GM23338 (cell line): Measurements from ENCODE around the gene HIVEP3. TPM values are rescaled to one million over a fixed set of nuclear protein-coding genes. Genes with fewer than 3 reads are reported as not detected.

Experiments used
- ATAC-seq: fragments of 200-7000 bp; cut with Tn5 transposase; 3 replicates; pipeline ENCODE4 v1.9.1; 2020
- DNase-seq: peaks from one replicate; pipeline ENCODE4 v3.0.0-alpha.2; 2015; ENCODE audit warnings: low spot score
- H2AFZ ChIP-seq: fragments of 200-600 bp; sonication (generic); 2 replicates; pipeline ENCODE4 v1.8.0; 2016; ENCODE audit warnings: antibody characterized with exemption, mild to moderate bottlenecking, moderate library complexity
- H3F3A ChIP-seq: fragments of 200-600 bp; sonication (generic); replicated peaks from 2 replicates; pipeline ENCODE4 v1.8.0; 2017; ENCODE audit warnings: antibody characterized with exemption, mixed run types, low read depth
- H3K27ac ChIP-seq: fragments of 200-600 bp; sonication (generic); 2 replicates; pipeline ENCODE4 v1.6.1; 2016; ENCODE audit warnings: low read depth
- H3K27me3 ChIP-seq: fragments of 200-600 bp; sonication (generic); 2 replicates; pipeline ENCODE4 v1.8.0; 2016; ENCODE audit warnings: mild to moderate bottlenecking, mixed run types, moderate library complexity; ENCODE audit not compliant: insufficient read depth
- H3K36me3 ChIP-seq: fragments of 200-600 bp; sonication (generic); 2 replicates; pipeline ENCODE4 v1.8.0; 2016; ENCODE audit warnings: mild to moderate bottlenecking; ENCODE audit not compliant: insufficient read depth
- H3K4me1 ChIP-seq: fragments of 200-600 bp; sonication (generic); 2 replicates; pipeline ENCODE4 v1.8.0; 2016; ENCODE audit warnings: mild to moderate bottlenecking, moderate library complexity; ENCODE audit not compliant: insufficient read depth
- H3K4me2 ChIP-seq: fragments of 200-600 bp; sonication (generic); 2 replicates; pipeline ENCODE4 v1.7.1; 2017; ENCODE audit warnings: mixed run types
- H3K4me3 ChIP-seq: fragments of 200-600 bp; sonication (generic); 2 replicates; pipeline ENCODE4 v1.6.1; 2016; ENCODE audit warnings: mixed run types
- H3K79me2 ChIP-seq: fragments of 200-600 bp; sonication (generic); replicated peaks from 2 replicates; pipeline ENCODE4 v1.8.0; 2017; ENCODE audit warnings: mild to moderate bottlenecking; ENCODE audit not compliant: insufficient read depth
- H3K9me2 ChIP-seq: fragments of 200-600 bp; sonication (generic); 2 replicates; pipeline ENCODE4 v1.8.0; 2017; ENCODE audit not compliant: insufficient read depth
- H4K20me1 ChIP-seq: fragments of 200-600 bp; sonication (generic); replicated peaks from 2 replicates; pipeline ENCODE4 v1.8.0; 2017; ENCODE audit warnings: mild to moderate bottlenecking; ENCODE audit not compliant: insufficient read depth
- H3K27ac Mint-ChIP-seq: 2 replicates; pipeline ENCODE4 v1.8.0; 2020; ENCODE audit warnings: inconsistent platforms, mild to moderate bottlenecking, moderate library complexity, mixed read lengths
- H3K27me3 Mint-ChIP-seq: 3 replicates; pipeline ENCODE4 v1.8.0; 2022; ENCODE audit warnings: low read depth, mild to moderate bottlenecking, moderate library complexity, mixed read lengths, inconsistent platforms; ENCODE audit not compliant: insufficient read depth, poor library complexity
- H3K36me3 Mint-ChIP-seq: 3 replicates; pipeline ENCODE4 v1.8.0; 2021; ENCODE audit warnings: low read depth, mild to moderate bottlenecking, inconsistent platforms, moderate library complexity, mixed read lengths
- H3K4me1 Mint-ChIP-seq: 3 replicates; pipeline ENCODE4 v1.8.0; 2020; ENCODE audit warnings: mild to moderate bottlenecking, inconsistent platforms, mixed read lengths
- H3K4me3 Mint-ChIP-seq: 3 replicates; pipeline ENCODE4 v1.8.0; 2021; ENCODE audit warnings: moderate library complexity, mild to moderate bottlenecking, inconsistent platforms, mixed read lengths
- H3K9me3 Mint-ChIP-seq: 3 replicates; pipeline ENCODE4 v1.8.0; 2020; ENCODE audit warnings: moderate library complexity, mild to moderate bottlenecking, inconsistent platforms, mixed read lengths
- CREB1 ChIP-seq: fragments of 250-450 bp; sonication (Bioruptor Pico); IDR thresholded peaks from 2 replicates; pipeline ENCODE4 v1.5.0; 2020; ENCODE audit warnings: low read depth, mild to moderate bottlenecking, moderate library complexity
- EZH2 ChIP-seq: fragments of 200-600 bp; sonication (generic); IDR thresholded peaks from one replicate; pipeline ENCODE4 v1.8.0; 2017; ENCODE audit warnings: antibody characterized with exemption, mild to moderate bottlenecking, low read depth; ENCODE audit not compliant: unreplicated experiment
- EZH2phosphoT487 ChIP-seq: fragments of 200-600 bp; sonication (generic); IDR thresholded peaks from one replicate; pipeline ENCODE4 v1.8.1; 2018; ENCODE audit warnings: antibody characterized with exemption; ENCODE audit not compliant: unreplicated experiment
- POLR2AphosphoS5 ChIP-seq: IDR thresholded peaks from 2 replicates; pipeline ENCODE4 v1.6.1; 2016; ENCODE audit warnings: antibody characterized with exemption, low read depth
- STAT1 ChIP-seq: IDR thresholded peaks from one replicate; pipeline ENCODE4 v1.6.1; 2016; ENCODE audit warnings: antibody characterized with exemption; ENCODE audit not compliant: unreplicated experiment
- ZNF114 ChIP-seq: fragments of 250-450 bp; sonication (Bioruptor Pico); IDR thresholded peaks from 2 replicates; pipeline ENCODE4 v1.5.0; 2020; ENCODE audit warnings: mild to moderate bottlenecking, moderate library complexity
- ZNF331 ChIP-seq: fragments of 250-450 bp; sonication (Bioruptor Pico); IDR thresholded peaks from 2 replicates; pipeline ENCODE4 v1.5.0; 2020; ENCODE audit warnings: low read depth, mild to moderate bottlenecking, moderate library complexity
- polyA plus RNA-seq: library from polyadenylated mRNA; unstranded; fragments of >200 nt; fragmentation: Nextera tagmentation; extraction: Ambion mirVana; gene quantifications from 2 replicates; pipeline ENCODE4 v1.2.1, GENCODE V29; 2016
- total RNA-seq: library from RNA; depleted of rRNA; stranded (reverse); fragments of >200 nt; shearing (Covaris generic); gene quantifications from 2 replicates; pipeline ENCODE4 v1.2.3, GENCODE V29; 2014
- TF ChIP-seq, protein P1 (sequence below): IDR thresholded peaks from 2 replicates; pipeline ENCODE4 v1.6.1; 2016; ENCODE audit warnings: antibody characterized with exemption
- TF ChIP-seq, protein P2 (sequence below), 2 experiments: fragments of 200-600 bp in 1 of 2; sonication (generic) in 1 of 2; conservative IDR thresholded peaks; 2 replicates each; pipeline versions ENCODE4 v1.5.1 to v1.6.1; 2016 to 2017; ENCODE audit warnings: antibody characterized with exemption in 2 of 2, low read depth in 2 of 2, mild to moderate bottlenecking in 2 of 2, moderate library complexity in 1 of 2
- TF ChIP-seq, protein P3 (sequence below): IDR thresholded peaks from one replicate; pipeline ENCODE4 v1.6.1; 2018; ENCODE audit warnings: antibody characterized with exemption; ENCODE audit not compliant: unreplicated experiment
- TF ChIP-seq, protein P4 (sequence below): fragments of 250-450 bp; sonication (Bioruptor Pico); IDR thresholded peaks from 2 replicates; pipeline ENCODE4 v1.5.0; 2020; ENCODE audit warnings: mild to moderate bottlenecking, moderate library complexity

The HIVEP3 gene
- total and polyA plus RNA-seq, 2 experiments from 2014 or later = 0.14 to 0.24 TPM

DNA sequence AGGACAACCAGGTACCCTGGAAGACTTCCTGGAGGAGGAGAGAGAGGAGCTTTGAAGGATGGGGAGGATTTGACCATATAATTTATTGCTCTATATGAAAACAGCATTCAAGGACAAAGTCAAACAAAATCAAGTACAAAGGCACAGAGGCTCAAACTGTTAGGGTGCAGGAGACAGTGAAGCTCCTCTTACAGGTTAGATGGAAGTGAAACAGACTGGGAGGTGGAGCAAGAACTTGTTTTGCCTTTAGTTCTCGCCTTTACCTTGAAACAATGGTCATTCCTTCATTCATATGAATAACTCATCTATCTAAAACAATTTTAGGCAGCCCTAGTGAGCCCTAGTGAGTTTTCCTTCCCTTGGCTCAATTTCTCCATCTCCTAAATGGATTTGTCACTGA lies 199.6 kb downstream of the HIVEP3 start (continued):
- TF ChIP-seq, protein P1, sequence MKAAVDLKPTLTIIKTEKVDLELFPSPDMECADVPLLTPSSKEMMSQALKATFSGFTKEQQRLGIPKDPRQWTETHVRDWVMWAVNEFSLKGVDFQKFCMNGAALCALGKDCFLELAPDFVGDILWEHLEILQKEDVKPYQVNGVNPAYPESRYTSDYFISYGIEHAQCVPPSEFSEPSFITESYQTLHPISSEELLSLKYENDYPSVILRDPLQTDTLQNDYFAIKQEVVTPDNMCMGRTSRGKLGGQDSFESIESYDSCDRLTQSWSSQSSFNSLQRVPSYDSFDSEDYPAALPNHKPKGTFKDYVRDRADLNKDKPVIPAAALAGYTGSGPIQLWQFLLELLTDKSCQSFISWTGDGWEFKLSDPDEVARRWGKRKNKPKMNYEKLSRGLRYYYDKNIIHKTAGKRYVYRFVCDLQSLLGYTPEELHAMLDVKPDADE = no peak
- TF ChIP-seq POLR2AphosphoS5 (no peak), EZH2 (no peak), EZH2phosphoT487 (no peak)
- TF ChIP-seq, protein P2, sequence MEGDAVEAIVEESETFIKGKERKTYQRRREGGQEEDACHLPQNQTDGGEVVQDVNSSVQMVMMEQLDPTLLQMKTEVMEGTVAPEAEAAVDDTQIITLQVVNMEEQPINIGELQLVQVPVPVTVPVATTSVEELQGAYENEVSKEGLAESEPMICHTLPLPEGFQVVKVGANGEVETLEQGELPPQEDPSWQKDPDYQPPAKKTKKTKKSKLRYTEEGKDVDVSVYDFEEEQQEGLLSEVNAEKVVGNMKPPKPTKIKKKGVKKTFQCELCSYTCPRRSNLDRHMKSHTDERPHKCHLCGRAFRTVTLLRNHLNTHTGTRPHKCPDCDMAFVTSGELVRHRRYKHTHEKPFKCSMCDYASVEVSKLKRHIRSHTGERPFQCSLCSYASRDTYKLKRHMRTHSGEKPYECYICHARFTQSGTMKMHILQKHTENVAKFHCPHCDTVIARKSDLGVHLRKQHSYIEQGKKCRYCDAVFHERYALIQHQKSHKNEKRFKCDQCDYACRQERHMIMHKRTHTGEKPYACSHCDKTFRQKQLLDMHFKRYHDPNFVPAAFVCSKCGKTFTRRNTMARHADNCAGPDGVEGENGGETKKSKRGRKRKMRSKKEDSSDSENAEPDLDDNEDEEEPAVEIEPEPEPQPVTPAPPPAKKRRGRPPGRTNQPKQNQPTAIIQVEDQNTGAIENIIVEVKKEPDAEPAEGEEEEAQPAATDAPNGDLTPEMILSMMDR (conservative IDR thresholded peaks at IDR 0.05; ENCODE audit: low read depth in 2 of 2) = no peak

DNA sequence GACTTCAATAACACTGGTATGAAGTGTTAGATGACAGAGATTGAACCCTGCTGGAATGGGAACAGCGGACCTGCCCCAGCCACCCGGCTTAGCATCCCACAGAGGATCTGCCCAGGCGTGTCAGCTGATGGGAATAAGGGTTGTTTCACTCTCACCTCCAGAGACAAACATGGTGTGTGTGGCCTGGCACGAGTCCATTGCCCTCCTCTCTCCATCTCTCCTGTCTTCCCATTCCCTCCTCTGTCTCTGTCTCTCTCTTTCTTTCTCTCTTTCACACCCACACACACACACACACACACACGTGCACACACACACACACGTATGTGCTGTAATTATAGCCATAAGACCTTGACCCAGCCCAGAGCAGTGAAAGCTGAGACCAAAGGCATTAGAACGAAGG lies 200.2 kb downstream of the HIVEP3 start:
- no peak for ATAC-seq
- Histone ChIP-seq H3K79me2 (no peaks in the 10 kb centered on the region), H3K27me3 (no peaks in the 10 kb centered on the region), H3K4me3 (no peak overlapping the region), H2AFZ (no peak overlapping the region), H4K20me1 (no peaks in the 10 kb centered on the region), H3K36me3 (no peaks in the 10 kb centered on the region), H3K9me2 (0 out of 2 replicates have a peak, but pooled peaks cover 6% of the 10 kb centered on the region), H3K27ac (no peak overlapping the region), H3F3A (no peaks in the 10 kb centered on the region), H3K4me2 (no peak overlapping the region), H3K4me1 (no peaks in the 10 kb centered on the region)
- Mint-ChIP-seq H3K27ac (no peak overlapping the region), H3K4me1 (peaks cover 7% of the 10 kb centered on the region), H3K4me3 (no peak overlapping the region), H3K27me3 (peaks cover 6% of the 10 kb centered on the region), H3K9me3 (no peaks in the 10 kb centered on the region), H3K36me3 (no peaks in the 10 kb centered on the region; the same call in 2 of the 3 replicates)
- no peak for DNase-seq
- TF ChIP-seq, protein P3, sequence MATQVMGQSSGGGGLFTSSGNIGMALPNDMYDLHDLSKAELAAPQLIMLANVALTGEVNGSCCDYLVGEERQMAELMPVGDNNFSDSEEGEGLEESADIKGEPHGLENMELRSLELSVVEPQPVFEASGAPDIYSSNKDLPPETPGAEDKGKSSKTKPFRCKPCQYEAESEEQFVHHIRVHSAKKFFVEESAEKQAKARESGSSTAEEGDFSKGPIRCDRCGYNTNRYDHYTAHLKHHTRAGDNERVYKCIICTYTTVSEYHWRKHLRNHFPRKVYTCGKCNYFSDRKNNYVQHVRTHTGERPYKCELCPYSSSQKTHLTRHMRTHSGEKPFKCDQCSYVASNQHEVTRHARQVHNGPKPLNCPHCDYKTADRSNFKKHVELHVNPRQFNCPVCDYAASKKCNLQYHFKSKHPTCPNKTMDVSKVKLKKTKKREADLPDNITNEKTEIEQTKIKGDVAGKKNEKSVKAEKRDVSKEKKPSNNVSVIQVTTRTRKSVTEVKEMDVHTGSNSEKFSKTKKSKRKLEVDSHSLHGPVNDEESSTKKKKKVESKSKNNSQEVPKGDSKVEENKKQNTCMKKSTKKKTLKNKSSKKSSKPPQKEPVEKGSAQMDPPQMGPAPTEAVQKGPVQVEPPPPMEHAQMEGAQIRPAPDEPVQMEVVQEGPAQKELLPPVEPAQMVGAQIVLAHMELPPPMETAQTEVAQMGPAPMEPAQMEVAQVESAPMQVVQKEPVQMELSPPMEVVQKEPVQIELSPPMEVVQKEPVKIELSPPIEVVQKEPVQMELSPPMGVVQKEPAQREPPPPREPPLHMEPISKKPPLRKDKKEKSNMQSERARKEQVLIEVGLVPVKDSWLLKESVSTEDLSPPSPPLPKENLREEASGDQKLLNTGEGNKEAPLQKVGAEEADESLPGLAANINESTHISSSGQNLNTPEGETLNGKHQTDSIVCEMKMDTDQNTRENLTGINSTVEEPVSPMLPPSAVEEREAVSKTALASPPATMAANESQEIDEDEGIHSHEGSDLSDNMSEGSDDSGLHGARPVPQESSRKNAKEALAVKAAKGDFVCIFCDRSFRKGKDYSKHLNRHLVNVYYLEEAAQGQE = no peak
- TF ChIP-seq ZNF114 (CRISPR knock-in tag) = no peak
- no peak for TF ChIP-seq EZH2
- TF ChIP-seq, protein P4, sequence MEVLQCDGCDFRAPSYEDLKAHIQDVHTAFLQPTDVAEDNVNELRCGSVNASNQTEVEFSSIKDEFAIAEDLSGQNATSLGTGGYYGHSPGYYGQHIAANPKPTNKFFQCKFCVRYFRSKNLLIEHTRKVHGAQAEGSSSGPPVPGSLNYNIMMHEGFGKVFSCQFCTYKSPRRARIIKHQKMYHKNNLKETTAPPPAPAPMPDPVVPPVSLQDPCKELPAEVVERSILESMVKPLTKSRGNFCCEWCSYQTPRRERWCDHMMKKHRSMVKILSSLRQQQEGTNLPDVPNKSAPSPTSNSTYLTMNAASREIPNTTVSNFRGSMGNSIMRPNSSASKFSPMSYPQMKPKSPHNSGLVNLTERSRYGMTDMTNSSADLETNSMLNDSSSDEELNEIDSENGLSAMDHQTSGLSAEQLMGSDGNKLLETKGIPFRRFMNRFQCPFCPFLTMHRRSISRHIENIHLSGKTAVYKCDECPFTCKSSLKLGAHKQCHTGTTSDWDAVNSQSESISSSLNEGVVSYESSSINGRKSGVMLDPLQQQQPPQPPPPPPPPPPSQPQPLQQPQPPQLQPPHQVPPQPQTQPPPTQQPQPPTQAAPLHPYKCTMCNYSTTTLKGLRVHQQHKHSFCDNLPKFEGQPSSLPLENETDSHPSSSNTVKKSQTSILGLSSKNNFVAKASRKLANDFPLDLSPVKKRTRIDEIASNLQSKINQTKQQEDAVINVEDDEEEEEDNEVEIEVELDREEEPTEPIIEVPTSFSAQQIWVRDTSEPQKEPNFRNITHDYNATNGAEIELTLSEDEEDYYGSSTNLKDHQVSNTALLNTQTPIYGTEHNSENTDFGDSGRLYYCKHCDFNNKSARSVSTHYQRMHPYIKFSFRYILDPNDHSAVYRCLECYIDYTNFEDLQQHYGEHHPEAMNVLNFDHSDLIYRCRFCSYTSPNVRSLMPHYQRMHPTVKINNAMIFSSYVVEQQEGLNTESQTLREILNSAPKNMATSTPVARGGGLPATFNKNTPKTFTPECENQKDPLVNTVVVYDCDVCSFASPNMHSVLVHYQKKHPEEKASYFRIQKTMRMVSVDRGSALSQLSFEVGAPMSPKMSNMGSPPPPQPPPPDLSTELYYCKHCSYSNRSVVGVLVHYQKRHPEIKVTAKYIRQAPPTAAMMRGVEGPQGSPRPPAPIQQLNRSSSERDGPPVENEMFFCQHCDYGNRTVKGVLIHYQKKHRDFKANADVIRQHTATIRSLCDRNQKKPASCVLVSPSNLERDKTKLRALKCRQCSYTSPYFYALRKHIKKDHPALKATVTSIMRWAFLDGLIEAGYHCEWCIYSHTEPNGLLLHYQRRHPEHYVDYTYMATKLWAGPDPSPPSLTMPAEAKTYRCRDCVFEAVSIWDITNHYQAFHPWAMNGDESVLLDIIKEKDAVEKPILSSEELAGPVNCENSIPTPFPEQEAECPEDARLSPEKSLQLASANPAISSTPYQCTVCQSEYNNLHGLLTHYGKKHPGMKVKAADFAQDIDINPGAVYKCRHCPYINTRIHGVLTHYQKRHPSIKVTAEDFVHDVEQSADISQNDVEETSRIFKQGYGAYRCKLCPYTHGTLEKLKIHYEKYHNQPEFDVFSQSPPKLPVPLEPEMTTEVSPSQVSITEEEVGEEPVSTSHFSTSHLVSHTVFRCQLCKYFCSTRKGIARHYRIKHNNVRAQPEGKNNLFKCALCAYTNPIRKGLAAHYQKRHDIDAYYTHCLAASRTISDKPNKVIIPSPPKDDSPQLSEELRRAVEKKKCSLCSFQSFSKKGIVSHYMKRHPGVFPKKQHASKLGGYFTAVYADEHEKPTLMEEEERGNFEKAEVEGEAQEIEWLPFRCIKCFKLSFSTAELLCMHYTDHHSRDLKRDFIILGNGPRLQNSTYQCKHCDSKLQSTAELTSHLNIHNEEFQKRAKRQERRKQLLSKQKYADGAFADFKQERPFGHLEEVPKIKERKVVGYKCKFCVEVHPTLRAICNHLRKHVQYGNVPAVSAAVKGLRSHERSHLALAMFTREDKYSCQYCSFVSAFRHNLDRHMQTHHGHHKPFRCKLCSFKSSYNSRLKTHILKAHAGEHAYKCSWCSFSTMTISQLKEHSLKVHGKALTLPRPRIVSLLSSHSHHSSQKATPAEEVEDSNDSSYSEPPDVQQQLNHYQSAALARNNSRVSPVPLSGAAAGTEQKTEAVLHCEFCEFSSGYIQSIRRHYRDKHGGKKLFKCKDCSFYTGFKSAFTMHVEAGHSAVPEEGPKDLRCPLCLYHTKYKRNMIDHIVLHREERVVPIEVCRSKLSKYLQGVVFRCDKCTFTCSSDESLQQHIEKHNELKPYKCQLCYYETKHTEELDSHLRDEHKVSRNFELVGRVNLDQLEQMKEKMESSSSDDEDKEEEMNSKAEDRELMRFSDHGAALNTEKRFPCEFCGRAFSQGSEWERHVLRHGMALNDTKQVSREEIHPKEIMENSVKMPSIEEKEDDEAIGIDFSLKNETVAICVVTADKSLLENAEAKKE (CRISPR knock-in tag) = no peak
- TF ChIP-seq, protein P1 = no peak
- TF ChIP-seq POLR2AphosphoS5 = no peak
- TF ChIP-seq EZH2phosphoT487 = no peak
- TF ChIP-seq STAT1 = no peak
- no peak for TF ChIP-seq ZNF331 (CRISPR knock-in tag)
- no peak for TF ChIP-seq CREB1 (CRISPR knock-in tag)
